Caco-2 (cell line): Measurements from ENCODE around the gene FGF7. TPM values are rescaled to one million over a fixed set of nuclear protein-coding genes. Genes with fewer than 3 reads are reported as not detected.

Source experiments
- BruUV-seq: library from RNA; stranded (reverse); fragments of 400-500 nt; replicated peaks from 2 replicates; lab custom pipeline; 2021; lab: Mats Ljungman, UMichigan
- CTCF ChIA-PET: fragments of 300-600 bp; sonication (Branson Sonifier 250); formaldehyde crosslinking; loops from one replicate; lab custom pipeline; 2022; ENCODE audit warnings: antibody characterized with exemption; lab: Charles Lee
- POLR2A ChIA-PET: fragments of 300-600 bp; sonication (Branson Sonifier 250); formaldehyde crosslinking; loops from one replicate; lab custom pipeline; 2022; ENCODE audit warnings: antibody characterized with exemption; lab: Charles Lee
- DNase-seq, 2 experiments: peaks; one replicate each; pipeline versions ENCODE4 v3.0.0 to v3.0.0-alpha.2; 2020 to 2022
- H3K27me3 ChIP-seq: replicated peaks from 2 replicates; pipeline ENCODE4 v1.6.0; 2011; ENCODE audit warnings: low read length; ENCODE audit not compliant: control insufficient read depth, insufficient read depth
- H3K36me3 ChIP-seq: 2 replicates; pipeline ENCODE4 v1.5.1; 2011; ENCODE audit warnings: low read length; ENCODE audit not compliant: control insufficient read depth, insufficient read depth
- H3K4me1 ChIP-seq: fragments of 250-450 bp; sonication (Bioruptor Pico); 2 replicates; pipeline ENCODE4 v1.5.1; 2020; ENCODE audit warnings: mild to moderate bottlenecking
- H3K4me3 ChIP-seq: 2 replicates; pipeline ENCODE4 v1.5.1; 2011; ENCODE audit warnings: low read depth, mild to moderate bottlenecking, control low read depth, low read length
- H3K9me3 ChIP-seq: fragments of 250-450 bp; sonication (Bioruptor Pico); 2 replicates; pipeline ENCODE4 v1.5.1; 2020; ENCODE audit warnings: mild to moderate bottlenecking, moderate library complexity
- H3K27ac Mint-ChIP-seq: one replicate; pipeline ENCODE4 v1.8.0; 2022; ENCODE audit warnings: mixed read lengths; ENCODE audit not compliant: unreplicated experiment
- H3K27me3 Mint-ChIP-seq: one replicate; pipeline ENCODE4 v1.8.0; 2022; ENCODE audit warnings: mixed read lengths; ENCODE audit not compliant: insufficient read depth, unreplicated experiment
- H3K36me3 Mint-ChIP-seq: one replicate; pipeline ENCODE4 v1.8.0; 2022; ENCODE audit warnings: mild to moderate bottlenecking, mixed read lengths; ENCODE audit not compliant: insufficient read depth, unreplicated experiment
- H3K4me1 Mint-ChIP-seq: one replicate; pipeline ENCODE4 v1.8.0; 2022; ENCODE audit warnings: low read depth, mixed read lengths; ENCODE audit not compliant: unreplicated experiment
- H3K4me3 Mint-ChIP-seq: one replicate; pipeline ENCODE4 v1.8.0; 2022; ENCODE audit warnings: mild to moderate bottlenecking, moderate library complexity, mixed read lengths; ENCODE audit not compliant: unreplicated experiment
- H3K9me3 Mint-ChIP-seq: one replicate; pipeline ENCODE4 v1.8.0; 2022; ENCODE audit warnings: mixed read lengths; ENCODE audit not compliant: unreplicated experiment
- CTCF ChIP-seq, 2 experiments: fragments of 200-600 bp in 1 of 2; IDR thresholded peaks; 1 replicate in 1 of 2; 2 replicates in 1 of 2; pipeline versions ENCODE4 v1.5.1 to v1.8.0; 2011 to 2022; ENCODE audit warnings: antibody characterized with exemption in 1 of 2, control low read depth in 1 of 2, inconsistent platforms in 1 of 2, low read depth in 1 of 2, low read length in 1 of 2, mild to moderate bottlenecking in 1 of 2, moderate library complexity in 1 of 2; ENCODE audit not compliant: insufficient read depth in 1 of 2, severe bottlenecking in 1 of 2, unreplicated experiment in 1 of 2
- intact Hi-C: fragments of 100-400 bp; cut with micrococcal nuclease; formaldehyde crosslinking; loops from one replicate; pipeline ENCODE4 v1.10.0; 2022; ENCODE audit not compliant: unreplicated experiment
- total RNA-seq: library from RNA; stranded (reverse); gene quantifications from 2 replicates; pipeline ENCODE4 v1.2.3, GENCODE V29; 2022

Gene FGF7
- total RNA-seq, 1 experiment from 2014 or later, result 0.18 TPM

- no peak for TF ChIP-seq CTCF (IDR thresholded peaks at IDR 0.05; ENCODE audit: insufficient read depth in 1 of 2, low read depth in 1 of 2, low read length in 1 of 2, severe bottlenecking in 1 of 2, unreplicated experiment in 1 of 2)
- Histone ChIP-seq H3K36me3 (no peaks in the 10 kb centered on the region), H3K4me1 (no peaks in the 10 kb centered on the region; the same call in 1 of the 2 replicates), H3K9me3 (no peaks in the 10 kb centered on the region; the same call in 1 of the 2 replicates), H3K4me3 (no peak overlapping the region), H3K27me3 (no peaks in the 10 kb centered on the region)
- no peak overlapping the region for H3K4me3 Mint-ChIP-seq
- H3K9me3 Mint-ChIP-seq, result no peaks in the 10 kb centered on the region
- H3K4me1 Mint-ChIP-seq, result no peaks in the 10 kb centered on the region
- peaks cover 5% of the 10 kb centered on the region for H3K27me3 Mint-ChIP-seq
- ChIA-PET CTCF (no interaction called here), POLR2A (no interaction called here)
- H3K36me3 Mint-ChIP-seq, result no peaks in the 10 kb centered on the region
- BruUV-seq, result no TSS peak
- no peak overlapping the region for H3K27ac Mint-ChIP-seq
- intact Hi-C loops, result no loop called here
- no peak for DNase-seq
These were observed 43.1 kb downstream of the FGF7 start for GRCh38 chr15:49466119-49466518.

GRCh38 chr15:49467746-49468480, 44.9 kb downstream of the FGF7 start:
- H3K4me1 Mint-ChIP-seq, result no peaks in the 10 kb centered on the region
- intact Hi-C loops, result no loop called here
- TF ChIP-seq CTCF (IDR thresholded peaks at IDR 0.05; ENCODE audit: insufficient read depth in 1 of 2, low read depth in 1 of 2, low read length in 1 of 2, severe bottlenecking in 1 of 2, unreplicated experiment in 1 of 2), result no peak

GRCh38 chr15:49468481-49468839, 45.4 kb downstream of the FGF7 start:
- intact Hi-C loops, result no loop called here

More at GRCh38 chr15:49467746-49468480, 44.9 kb downstream of the FGF7 start:
- Mint-ChIP-seq H3K4me3 (no peak overlapping the region), H3K27me3 (peaks cover 8% of the 10 kb centered on the region), H3K9me3 (no peaks in the 10 kb centered on the region), H3K36me3 (no peaks in the 10 kb centered on the region), H3K27ac (no peak overlapping the region)
- no TSS peak for BruUV-seq
- H3K4me3 ChIP-seq, result no peak overlapping the region
- H3K4me1 ChIP-seq, result no peaks in the 10 kb centered on the region; the same call in 1 of the 2 replicates
- H3K36me3 ChIP-seq, result no peaks in the 10 kb centered on the region
- POLR2A ChIA-PET, result no interaction called here
- DNase-seq, result no peak
- no peaks in the 10 kb centered on the region for H3K27me3 ChIP-seq
- H3K9me3 ChIP-seq, result no peaks in the 10 kb centered on the region; the same call in 1 of the 2 replicates
- CTCF ChIA-PET, result no interaction called here

More at GRCh38 chr15:49468481-49468839, 45.4 kb downstream of the FGF7 start:
- POLR2A ChIA-PET, result no interaction called here
- no peak for DNase-seq
- no peak overlapping the region for H3K4me3 Mint-ChIP-seq
- TF ChIP-seq CTCF (IDR thresholded peaks at IDR 0.05; ENCODE audit: insufficient read depth in 1 of 2, low read depth in 1 of 2, low read length in 1 of 2, severe bottlenecking in 1 of 2, unreplicated experiment in 1 of 2), result no peak
- no peaks in the 10 kb centered on the region for H3K27me3 ChIP-seq
- BruUV-seq, result no TSS peak
- no peak overlapping the region for H3K4me3 ChIP-seq
- CTCF ChIA-PET, result no interaction called here
- H3K27ac Mint-ChIP-seq, result no peak overlapping the region
- no peaks in the 10 kb centered on the region; the same call in 1 of the 2 replicates for H3K4me1 ChIP-seq
- no peaks in the 10 kb centered on the region for H3K4me1 Mint-ChIP-seq
- H3K9me3 Mint-ChIP-seq, result no peaks in the 10 kb centered on the region
- no peaks in the 10 kb centered on the region for H3K36me3 ChIP-seq
- H3K27me3 Mint-ChIP-seq, result peaks cover 8% of the 10 kb centered on the region
- H3K36me3 Mint-ChIP-seq, result no peaks in the 10 kb centered on the region
- H3K9me3 ChIP-seq, result no peaks in the 10 kb centered on the region; the same call in 1 of the 2 replicates
